Ishikawa (cell line): Measurements from ENCODE around the gene CDK19.

Source experiments
- CEBPB ChIP-seq: IDR thresholded peaks from 2 replicates; pipeline ENCODE4 v1.6.1; 2012
- CREB1 ChIP-seq: IDR thresholded peaks from 2 replicates; pipeline ENCODE4 v1.6.1; 2012; ENCODE audit warnings: low read depth
- EGR1 ChIP-seq: IDR thresholded peaks from 2 replicates; pipeline ENCODE4 v1.6.1; 2012
- EP300 ChIP-seq: IDR thresholded peaks from 2 replicates; pipeline ENCODE4 v1.6.1; 2012; ENCODE audit warnings: borderline replicate concordance
- FOXM1 ChIP-seq: IDR thresholded peaks from 2 replicates; pipeline ENCODE4 v1.6.1; 2012; ENCODE audit warnings: low read depth, borderline replicate concordance
- MAX ChIP-seq: IDR thresholded peaks from 2 replicates; pipeline ENCODE4 v1.6.1; 2012
- RAD21 ChIP-seq: IDR thresholded peaks from 2 replicates; pipeline ENCODE4 v1.6.1; 2012; ENCODE audit warnings: low read depth
- REST ChIP-seq: IDR thresholded peaks from 2 replicates; pipeline ENCODE4 v1.6.1; 2012; ENCODE audit warnings: low read depth, mild to moderate bottlenecking
- TAF1 ChIP-seq: IDR thresholded peaks from 2 replicates; pipeline ENCODE4 v1.6.1; 2012; ENCODE audit warnings: low read depth, mild to moderate bottlenecking
- TCF12 ChIP-seq: IDR thresholded peaks from 2 replicates; pipeline ENCODE4 v1.6.1; 2012; ENCODE audit warnings: low read depth
- USF1 ChIP-seq: IDR thresholded peaks from 2 replicates; pipeline ENCODE4 v1.6.1; 2012
- YY1 ChIP-seq: IDR thresholded peaks from 2 replicates; pipeline ENCODE4 v1.6.1; 2012; ENCODE audit warnings: low read depth

- TF ChIP-seq CREB1 (no peak), CEBPB (no peak), EP300 (no peak), YY1 (no peak), TAF1 (no peak), RAD21 (no peak), MAX (no peak), REST (no peak), EGR1 (no peak), FOXM1 (no peak), TCF12 (no peak), USF1 (no peak)
Measured at GRCh38 chr6:110823146-110823545, 7.9 kb upstream of the CDK19 start.
